Activated T-helper 17 cell treated with anti-CD3 and anti-CD28 coated beads, Interleukin-2, amount 50 U/mL, for 72 hours (primary cell): Measurements from ENCODE around the gene PACRG. TPM values are rescaled to one million over a fixed set of nuclear protein-coding genes. Genes with fewer than 3 reads are reported as not detected.

Experiments
- ATAC-seq: fragments of 150-1000 bp; cut with Tn5 transposase; replicated peaks from 2 replicates; pipeline ENCODE4 v1.10.0; 2021; ENCODE audit warnings: mild to moderate bottlenecking, moderate library complexity
- H3K27ac Mint-ChIP-seq: one replicate; pipeline ENCODE4 v1.8.0; 2022; ENCODE audit warnings: mixed read lengths
- H3K27me3 Mint-ChIP-seq: one replicate; pipeline ENCODE4 v1.8.0; 2022; ENCODE audit warnings: mixed read lengths
- H3K36me3 Mint-ChIP-seq: one replicate; pipeline ENCODE4 v1.8.0; 2022; ENCODE audit warnings: low read depth, mild to moderate bottlenecking, mixed read lengths
- H3K4me1 Mint-ChIP-seq: one replicate; pipeline ENCODE4 v1.8.0; 2022; ENCODE audit warnings: mixed read lengths
- H3K4me3 Mint-ChIP-seq: one replicate; pipeline ENCODE4 v1.8.0; 2022; ENCODE audit warnings: mild to moderate bottlenecking, mixed read lengths
- H3K9me3 Mint-ChIP-seq: one replicate; pipeline ENCODE4 v1.8.0; 2022; ENCODE audit warnings: mixed read lengths
- total RNA-seq, 2 donors: library from RNA; stranded (reverse); gene quantifications; one replicate each; pipeline ENCODE4 v1.2.3, GENCODE V29; 2022

Gene PACRG
- total RNA-seq, 2 donors from 2014 or later = not detected

DNA sequence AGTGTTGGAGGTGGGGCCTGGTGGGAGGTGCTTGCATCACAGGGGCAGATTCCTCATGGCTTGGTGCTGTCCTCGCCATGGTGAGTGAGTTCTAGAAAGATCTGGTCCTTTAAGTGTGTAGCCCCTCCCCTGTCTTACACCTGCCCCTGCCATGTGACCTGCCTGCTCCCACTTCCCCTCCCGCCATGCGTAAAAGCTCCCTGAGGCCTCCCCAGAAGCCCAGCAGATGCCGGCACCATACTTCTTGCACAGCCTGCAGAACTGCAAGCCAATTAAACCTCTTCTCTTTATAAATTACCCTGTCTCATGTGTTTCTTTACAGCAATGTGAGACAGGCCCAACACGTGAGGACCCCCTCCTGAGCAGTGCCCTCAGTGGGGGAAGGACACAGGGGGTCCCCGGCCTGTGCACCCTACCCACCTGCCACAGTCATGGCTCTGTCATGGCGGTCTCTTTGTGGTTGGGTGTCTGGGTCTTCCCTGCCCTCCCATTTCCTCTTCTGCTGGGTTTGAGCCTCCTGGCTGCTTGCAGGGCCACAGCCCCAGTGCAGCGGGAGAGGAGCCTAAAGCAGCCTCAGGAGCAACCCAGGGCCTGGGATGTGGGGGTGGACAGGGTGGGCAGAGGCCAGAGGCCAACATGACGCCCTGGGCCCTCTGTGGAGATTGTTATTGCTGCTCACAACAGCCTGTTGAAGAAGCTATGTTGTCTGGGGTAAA, 599.5 kb downstream of the PACRG start:
- Mint-ChIP-seq H3K27ac (no peak overlapping the region), H3K36me3 (no peaks in the 10 kb centered on the region), H3K4me1 (peaks cover 1% of the 10 kb centered on the region), H3K27me3 (peaks cover 9% of the 10 kb centered on the region), H3K4me3 (no peak overlapping the region), H3K9me3 (no peaks in the 10 kb centered on the region)
- no peak for ATAC-seq

DNA sequence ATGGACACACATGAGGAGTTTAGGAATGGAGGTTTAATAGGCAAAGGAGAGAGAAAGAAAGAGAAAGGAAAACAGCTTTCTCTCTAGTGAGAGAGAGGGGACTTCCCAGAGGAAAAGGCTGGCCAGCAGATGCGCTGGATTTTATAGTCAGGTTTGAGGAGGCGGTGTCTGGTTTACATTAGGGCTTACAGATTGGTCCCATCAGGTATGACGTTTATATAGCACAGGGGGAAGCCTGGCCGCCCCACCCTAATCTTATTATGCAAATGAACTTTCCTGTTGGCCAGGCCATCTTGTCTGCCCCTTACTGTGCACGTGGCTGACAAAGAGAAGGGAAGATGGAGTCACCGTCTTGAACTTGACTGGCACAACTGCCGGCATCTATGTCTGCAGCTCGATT, 600.1 kb downstream of the PACRG start:
- Mint-ChIP-seq H3K4me3 (no peak overlapping the region), H3K27me3 (peaks cover 8% of the 10 kb centered on the region), H3K27ac (no peak overlapping the region), H3K9me3 (no peaks in the 10 kb centered on the region), H3K36me3 (no peaks in the 10 kb centered on the region), H3K4me1 (no peaks in the 10 kb centered on the region)
- no peak for ATAC-seq

DNA sequence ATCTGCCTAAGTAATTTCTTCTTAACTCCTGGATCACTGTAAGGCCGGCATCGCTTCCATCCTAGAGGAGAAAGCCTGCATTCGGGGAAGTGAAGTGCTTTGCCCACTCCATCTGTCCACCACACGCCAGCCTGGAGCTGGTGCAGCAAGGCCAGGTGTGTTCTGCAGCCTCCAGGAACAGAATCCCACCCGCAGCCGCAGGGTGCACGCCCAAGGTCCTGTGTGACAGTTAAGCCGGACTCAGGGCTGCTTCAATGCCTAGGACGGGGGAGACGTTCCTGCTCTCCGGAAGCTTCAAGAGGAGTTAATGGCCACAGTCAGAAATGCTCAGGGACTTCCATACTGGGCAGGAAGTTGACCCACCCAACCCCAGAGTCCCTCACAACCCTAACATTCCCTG, 600.6 kb downstream of the PACRG start:
- no peak for ATAC-seq
- Mint-ChIP-seq H3K4me1 (no peaks in the 10 kb centered on the region), H3K9me3 (no peaks in the 10 kb centered on the region), H3K4me3 (no peak overlapping the region), H3K27me3 (peaks cover 10% of the 10 kb centered on the region), H3K27ac (no peak overlapping the region), H3K36me3 (no peaks in the 10 kb centered on the region)

DNA sequence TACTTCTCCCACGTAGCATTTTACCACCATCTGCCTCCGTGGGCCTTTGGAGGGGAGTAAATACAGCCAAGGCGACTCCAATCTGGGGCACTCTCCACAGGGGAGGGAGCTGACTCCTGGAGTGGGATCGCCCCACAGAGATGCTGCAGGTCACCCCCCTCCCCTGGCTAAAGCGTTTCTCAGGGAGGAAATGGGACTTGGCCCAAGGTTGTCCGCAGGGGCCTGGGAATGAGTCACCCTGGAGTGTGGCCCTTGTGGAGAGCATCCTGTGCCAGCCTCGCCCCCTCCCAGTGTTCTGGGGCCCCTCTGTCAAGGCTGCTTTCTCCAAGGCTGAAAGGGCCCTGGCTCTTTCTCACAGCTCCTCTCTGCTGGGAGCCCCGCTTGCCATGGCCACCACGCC, 602.2 kb downstream of the PACRG start:
- ATAC-seq = no peak
- H3K4me1 Mint-ChIP-seq = no peaks in the 10 kb centered on the region
- no peak overlapping the region for H3K4me3 Mint-ChIP-seq
- H3K27ac Mint-ChIP-seq = no peak overlapping the region
- H3K36me3 Mint-ChIP-seq = no peaks in the 10 kb centered on the region
- H3K9me3 Mint-ChIP-seq = no peaks in the 10 kb centered on the region
- H3K27me3 Mint-ChIP-seq = peaks cover 14% of the 10 kb centered on the region

GRCh38 chr6:163331245-163331644, 603.5 kb downstream of the PACRG start:
- ATAC-seq = no peak
- no peaks in the 10 kb centered on the region for H3K4me1 Mint-ChIP-seq
- no peak overlapping the region for H3K4me3 Mint-ChIP-seq
- H3K36me3 Mint-ChIP-seq = no peaks in the 10 kb centered on the region
- H3K27me3 Mint-ChIP-seq = peaks cover 10% of the 10 kb centered on the region
- no peaks in the 10 kb centered on the region for H3K9me3 Mint-ChIP-seq
- H3K27ac Mint-ChIP-seq = no peak overlapping the region

- Mint-ChIP-seq H3K4me1 (no peaks in the 10 kb centered on the region), H3K36me3 (no peaks in the 10 kb centered on the region), H3K27me3 (peaks cover 16% of the 10 kb centered on the region), H3K4me3 (no peak overlapping the region), H3K9me3 (no peaks in the 10 kb centered on the region), H3K27ac (no peak overlapping the region)
- no peak for ATAC-seq
These were observed 604.8 kb downstream of the PACRG start for GRCh38 chr6:163332575-163332974.

DNA sequence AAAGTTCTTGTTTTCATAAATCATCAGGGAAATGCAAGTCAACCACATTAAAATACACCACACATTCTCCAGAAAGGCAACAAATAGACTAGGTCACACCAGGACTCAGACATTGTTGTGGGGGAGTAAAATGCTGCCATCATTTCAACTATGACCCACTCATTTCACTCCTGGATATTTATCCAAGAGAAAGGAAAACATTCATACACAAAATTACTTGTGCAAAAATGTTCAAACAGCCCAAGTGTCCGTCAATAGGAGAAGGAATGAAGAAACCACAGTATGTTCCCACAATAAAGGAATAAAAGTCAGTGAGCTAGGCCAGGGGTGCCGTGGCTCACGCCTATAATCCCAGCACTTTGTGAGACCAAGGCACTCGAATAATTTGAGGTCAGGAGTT, 605.3 kb downstream of the PACRG start:
- no peaks in the 10 kb centered on the region for H3K4me1 Mint-ChIP-seq
- H3K36me3 Mint-ChIP-seq = no peaks in the 10 kb centered on the region
- no peaks in the 10 kb centered on the region for H3K9me3 Mint-ChIP-seq
- ATAC-seq = no peak
- H3K4me3 Mint-ChIP-seq = no peak overlapping the region
- peaks cover 19% of the 10 kb centered on the region for H3K27me3 Mint-ChIP-seq
- no peak overlapping the region for H3K27ac Mint-ChIP-seq

GRCh38 chr6:163333701-163334663, 606.2 kb downstream of the PACRG start:
- H3K4me3 Mint-ChIP-seq = no peak overlapping the region

DNA sequence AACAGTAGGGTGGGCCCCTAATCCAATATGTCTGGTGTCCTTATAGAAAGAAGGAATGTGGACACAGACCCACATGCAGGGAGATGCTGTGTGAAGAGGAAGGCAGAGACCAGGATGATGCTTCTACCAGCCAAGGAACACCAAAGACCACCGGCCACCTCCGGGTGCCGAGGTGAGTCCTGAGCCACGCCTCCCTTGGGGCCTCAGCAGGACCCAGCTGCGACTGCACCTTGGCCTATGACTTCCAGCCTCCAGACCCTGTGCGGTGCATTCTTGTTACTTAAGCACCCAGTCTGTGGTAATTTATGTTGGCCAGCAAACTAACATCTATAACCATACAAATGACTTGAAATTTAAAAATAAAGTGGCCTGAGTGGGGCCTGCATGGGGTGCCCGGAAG, 607.3 kb downstream of the PACRG start:
- Mint-ChIP-seq H3K4me3 (no peak overlapping the region), H3K9me3 (no peaks in the 10 kb centered on the region), H3K4me1 (no peaks in the 10 kb centered on the region), H3K27me3 (peaks cover 22% of the 10 kb centered on the region), H3K27ac (no peak overlapping the region), H3K36me3 (no peaks in the 10 kb centered on the region)
- no peak for ATAC-seq

More at GRCh38 chr6:163333701-163334663, 606.2 kb downstream of the PACRG start:
- Mint-ChIP-seq H3K27me3 (peaks cover 22% of the 10 kb centered on the region), H3K27ac (no peak overlapping the region), H3K4me1 (no peaks in the 10 kb centered on the region), H3K36me3 (no peaks in the 10 kb centered on the region), H3K9me3 (no peaks in the 10 kb centered on the region)
- ATAC-seq = no peak

GRCh38 chr6:163335671-163336545, 608.1 kb downstream of the PACRG start:
- no peaks in the 10 kb centered on the region for H3K36me3 Mint-ChIP-seq
- no peaks in the 10 kb centered on the region for H3K4me1 Mint-ChIP-seq
- ATAC-seq = no peak
- H3K9me3 Mint-ChIP-seq = no peaks in the 10 kb centered on the region
- no peak overlapping the region for H3K27ac Mint-ChIP-seq
- H3K27me3 Mint-ChIP-seq = peaks cover 22% of the 10 kb centered on the region
- H3K4me3 Mint-ChIP-seq = no peak overlapping the region

DNA sequence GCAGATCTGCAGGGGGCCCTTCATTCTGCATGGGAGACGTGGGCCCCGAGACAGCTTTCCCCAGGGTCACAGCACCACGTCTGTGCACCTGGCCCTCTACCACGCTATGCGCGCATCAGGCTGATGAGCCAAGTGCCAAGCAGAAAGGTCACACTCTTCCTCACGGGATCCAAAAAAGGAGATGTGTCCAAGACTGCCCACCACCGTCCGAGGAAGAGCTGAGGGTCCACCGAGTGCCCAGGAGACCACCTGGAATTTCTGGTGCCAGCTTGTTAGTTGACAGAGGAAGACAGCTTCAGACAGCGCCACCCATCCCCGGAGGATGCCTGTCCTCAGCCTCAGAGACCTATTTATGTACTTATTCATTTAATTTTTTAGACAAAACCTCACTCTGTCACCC, 609.2 kb downstream of the PACRG start:
- Mint-ChIP-seq H3K4me1 (no peaks in the 10 kb centered on the region), H3K27ac (no peak overlapping the region), H3K4me3 (no peak overlapping the region), H3K36me3 (no peaks in the 10 kb centered on the region), H3K9me3 (no peaks in the 10 kb centered on the region), H3K27me3 (peaks cover 22% of the 10 kb centered on the region)
- no peak for ATAC-seq

DNA sequence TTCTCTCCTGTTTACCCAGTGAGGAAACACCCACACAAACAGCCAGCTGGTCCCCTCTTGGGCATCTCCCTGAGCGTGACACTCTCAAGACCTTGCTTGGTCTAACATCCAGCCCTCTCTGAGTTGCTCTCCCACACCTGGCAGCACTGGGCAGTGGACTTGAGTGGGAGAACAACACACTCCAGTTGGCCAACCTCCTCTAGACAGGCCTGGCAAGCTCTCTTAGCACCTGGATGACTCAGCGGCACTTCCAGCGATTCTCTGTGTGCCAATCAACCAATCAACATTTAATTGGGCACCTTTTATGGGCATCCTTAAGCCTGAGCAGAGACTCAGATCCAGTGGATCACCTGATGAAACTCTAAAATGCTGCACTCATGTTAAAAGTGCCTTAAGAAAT, 610.2 kb downstream of the PACRG start:
- no peak for ATAC-seq
- H3K4me3 Mint-ChIP-seq = no peak overlapping the region
- H3K27me3 Mint-ChIP-seq = peaks cover 22% of the 10 kb centered on the region
- H3K36me3 Mint-ChIP-seq = no peaks in the 10 kb centered on the region
- no peaks in the 10 kb centered on the region for H3K9me3 Mint-ChIP-seq
- H3K4me1 Mint-ChIP-seq = no peaks in the 10 kb centered on the region
- no peak overlapping the region for H3K27ac Mint-ChIP-seq

GRCh38 chr6:163338671-163339405, 611.1 kb downstream of the PACRG start:
- Mint-ChIP-seq H3K36me3 (no peaks in the 10 kb centered on the region), H3K4me3 (no peak overlapping the region), H3K9me3 (no peaks in the 10 kb centered on the region), H3K27ac (no peak overlapping the region), H3K4me1 (no peaks in the 10 kb centered on the region), H3K27me3 (peaks cover 15% of the 10 kb centered on the region)
- no peak for ATAC-seq

DNA sequence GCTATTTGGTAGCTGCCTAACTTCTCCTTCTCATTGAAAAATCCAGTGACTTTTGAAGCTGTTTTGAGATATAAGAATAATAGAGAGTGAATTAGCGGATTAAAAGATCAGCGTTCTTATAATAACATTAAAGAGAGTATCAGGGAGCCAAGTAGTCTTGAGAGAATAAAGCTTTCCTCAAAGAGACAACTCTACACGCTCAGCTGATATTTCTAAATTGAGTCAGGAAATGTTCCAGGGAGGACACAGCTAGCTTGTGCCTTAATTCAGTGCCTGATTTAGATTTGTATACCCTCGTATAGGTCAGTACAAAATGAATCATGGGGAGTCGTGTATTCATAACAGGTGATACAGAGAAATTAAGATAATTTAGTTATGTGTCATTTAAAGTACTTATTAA, 611.7 kb downstream of the PACRG start:
- Mint-ChIP-seq H3K9me3 (no peaks in the 10 kb centered on the region), H3K27ac (no peak overlapping the region), H3K36me3 (no peaks in the 10 kb centered on the region), H3K4me3 (no peak overlapping the region), H3K4me1 (no peaks in the 10 kb centered on the region), H3K27me3 (peaks cover 13% of the 10 kb centered on the region)
- ATAC-seq = no peak
